CD4-positive, alpha-beta T cell (primary cell): ENCODE data around the gene POU2F1. TPM values are rescaled to one million over a fixed set of nuclear protein-coding genes. Genes with fewer than 3 reads are reported as not detected.

Experiments
- ATAC-seq: fragments of 200-7000 bp; cut with Tn5 transposase; one replicate; pipeline ENCODE4 v1.10.0; 2022; ENCODE audit warnings: mild to moderate bottlenecking; ENCODE audit not compliant: poor library complexity
- CTCF ChIA-PET: fragments of 350-600 bp; sonication (Branson Sonifier 250); formaldehyde crosslinking; loops from one replicate; lab custom pipeline; 2021; ENCODE audit warnings: antibody characterized with exemption, inconsistent platforms; lab: Charles Lee
- POLR2A ChIA-PET: fragments of 350-600 bp; sonication (Branson Sonifier 250); formaldehyde crosslinking; loops from one replicate; lab custom pipeline; 2021; ENCODE audit warnings: antibody characterized with exemption, inconsistent platforms; lab: Charles Lee
- DNase-seq, 14 experiments: peaks; one replicate each; pipeline ENCODE4 v3.0.0-alpha.2; 2013 to 2020; ENCODE audit warnings: mixed read lengths in 2 of 14
- H3K27ac ChIP-seq, 2 donors: one replicate each; pipeline versions ENCODE4 v1.5.1 to v1.7.0; 2013; ENCODE audit warnings: low read length in 2 of 2, low read depth in 1 of 2, mild to moderate bottlenecking in 1 of 2
- H3K27me3 ChIP-seq, 2 experiments: 1 replicate in 1 of 2; 2 replicates in 1 of 2; pipeline versions ENCODE4 v1.6.1 to v1.7.0; 2013; ENCODE audit warnings: low read length in 2 of 2, control low read depth in 1 of 2, mild to moderate bottlenecking in 1 of 2, moderate library complexity in 1 of 2; ENCODE audit not compliant: insufficient read depth in 2 of 2, control insufficient read depth in 1 of 2
- H3K36me3 ChIP-seq: one replicate; pipeline ENCODE4 v1.6.1; 2013; ENCODE audit warnings: low read length, control low read depth; ENCODE audit not compliant: insufficient read depth
- H3K4me1 ChIP-seq: one replicate; pipeline ENCODE4 v1.6.1; 2013; ENCODE audit warnings: low read length, control low read depth; ENCODE audit not compliant: insufficient read depth
- H3K4me3 ChIP-seq: one replicate; pipeline ENCODE4 v1.5.1; 2013; ENCODE audit warnings: mild to moderate bottlenecking, low read length, moderate library complexity
- H3K9me3 ChIP-seq, 2 experiments: 1 replicate in 1 of 2; 2 replicates in 1 of 2; pipeline versions ENCODE4 v1.6.1 to v1.7.0; 2013; ENCODE audit warnings: low read length in 2 of 2, mild to moderate bottlenecking in 2 of 2, control low read depth in 1 of 2, moderate library complexity in 1 of 2; ENCODE audit not compliant: control insufficient read depth in 1 of 2, insufficient read depth in 1 of 2
- H3K27ac Mint-ChIP-seq: one replicate; pipeline ENCODE4 v1.8.0; 2020; ENCODE audit warnings: mixed read lengths
- H3K27me3 Mint-ChIP-seq: one replicate; pipeline ENCODE4 v1.8.0; 2021; ENCODE audit warnings: mixed read lengths
- H3K36me3 Mint-ChIP-seq: one replicate; pipeline ENCODE4 v1.8.0; 2021; ENCODE audit warnings: low read depth, mixed read lengths
- H3K4me1 Mint-ChIP-seq: one replicate; pipeline ENCODE4 v1.8.0; 2021; ENCODE audit warnings: low read depth, mixed read lengths
- H3K4me3 Mint-ChIP-seq: one replicate; pipeline ENCODE4 v1.8.0; 2020; ENCODE audit warnings: mild to moderate bottlenecking, mixed read lengths
- H3K9me3 Mint-ChIP-seq: one replicate; pipeline ENCODE4 v1.8.0; 2020; ENCODE audit warnings: mixed read lengths
- intact Hi-C, 2 experiments: fragments of 100-400 bp; cut with DNase I in 1 of 2; cut with micrococcal nuclease in 1 of 2; formaldehyde crosslinking; loops; one replicate each; pipeline versions ENCODE4 v1.15.1 to v1.9.0; 2023 to 2025; cut with DNase I, micrococcal nuclease
- total RNA-seq, 174 experiments: library from RNA in 2 of 174; stranded (reverse) in 2 of 174; gene quantifications; one replicate each; pipeline ENCODE4 v1.2.3 and lab custom pipeline; 2021 to 2026
- TF ChIP-seq, protein P1 (sequence below): fragments of 200-600 bp; IDR thresholded peaks from one replicate; pipeline ENCODE4 v1.8.0; 2022; ENCODE audit warnings: antibody characterized with exemption, mild to moderate bottlenecking

Gene POU2F1
- total RNA-seq, 2 experiments from 2014 or later: 27.0 to 28.6 TPM

DNA sequence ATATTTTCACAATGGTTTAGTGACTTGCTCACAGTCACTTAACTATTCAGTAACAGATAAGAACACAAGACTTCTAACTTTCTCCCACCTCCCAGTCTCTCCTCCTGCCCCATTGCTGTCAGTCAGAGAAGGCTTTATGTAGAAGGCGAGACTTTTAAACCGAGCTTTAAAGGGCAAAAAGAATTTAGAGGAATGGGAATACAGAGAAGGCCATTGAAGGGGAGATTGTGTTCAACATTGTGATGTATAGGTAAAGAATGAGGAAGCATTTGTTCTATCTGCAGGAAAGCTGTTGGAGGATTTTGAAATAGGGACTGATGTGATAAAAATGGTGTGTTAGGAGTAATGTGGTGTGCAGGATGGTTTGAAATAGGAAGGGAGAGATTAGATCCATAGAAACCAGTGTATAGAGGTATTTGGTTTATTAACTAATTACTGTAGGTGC is 7.3 kb downstream of the POU2F1 start:
- H3K9me3 ChIP-seq: no peaks in the 10 kb centered on the region
- no peak overlapping the region for H3K4me3 ChIP-seq
- Mint-ChIP-seq H3K27ac (no peak overlapping the region), H3K27me3 (no peaks in the 10 kb centered on the region), H3K4me3 (no peak overlapping the region), H3K9me3 (no peaks in the 10 kb centered on the region), H3K4me1 (peaks cover 73% of the 10 kb centered on the region), H3K36me3 (no peaks in the 10 kb centered on the region)
- ChIA-PET CTCF (no interaction called here), POLR2A (no interaction called here)
- H3K27me3 ChIP-seq: no peaks in the 10 kb centered on the region
- no peak overlapping the region for H3K27ac ChIP-seq
- DNase-seq: no peak
- peaks cover 4% of the 10 kb centered on the region for H3K4me1 ChIP-seq
- no peak for ATAC-seq
- intact Hi-C loops: loop anchor here (5.0 to 10.0 kb wide), 3 partner anchors 34 to 707 kb away; partner anchors contain the start of genes DCAF6 (in 1 of the 2), GPA33 (in 1 of the 2), MPC2 (in 1 of the 2) and STYXL2 (in 1 of the 2)
- TF ChIP-seq, protein P1, sequence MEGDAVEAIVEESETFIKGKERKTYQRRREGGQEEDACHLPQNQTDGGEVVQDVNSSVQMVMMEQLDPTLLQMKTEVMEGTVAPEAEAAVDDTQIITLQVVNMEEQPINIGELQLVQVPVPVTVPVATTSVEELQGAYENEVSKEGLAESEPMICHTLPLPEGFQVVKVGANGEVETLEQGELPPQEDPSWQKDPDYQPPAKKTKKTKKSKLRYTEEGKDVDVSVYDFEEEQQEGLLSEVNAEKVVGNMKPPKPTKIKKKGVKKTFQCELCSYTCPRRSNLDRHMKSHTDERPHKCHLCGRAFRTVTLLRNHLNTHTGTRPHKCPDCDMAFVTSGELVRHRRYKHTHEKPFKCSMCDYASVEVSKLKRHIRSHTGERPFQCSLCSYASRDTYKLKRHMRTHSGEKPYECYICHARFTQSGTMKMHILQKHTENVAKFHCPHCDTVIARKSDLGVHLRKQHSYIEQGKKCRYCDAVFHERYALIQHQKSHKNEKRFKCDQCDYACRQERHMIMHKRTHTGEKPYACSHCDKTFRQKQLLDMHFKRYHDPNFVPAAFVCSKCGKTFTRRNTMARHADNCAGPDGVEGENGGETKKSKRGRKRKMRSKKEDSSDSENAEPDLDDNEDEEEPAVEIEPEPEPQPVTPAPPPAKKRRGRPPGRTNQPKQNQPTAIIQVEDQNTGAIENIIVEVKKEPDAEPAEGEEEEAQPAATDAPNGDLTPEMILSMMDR: no peak
- H3K36me3 ChIP-seq: no peaks in the 10 kb centered on the region

DNA sequence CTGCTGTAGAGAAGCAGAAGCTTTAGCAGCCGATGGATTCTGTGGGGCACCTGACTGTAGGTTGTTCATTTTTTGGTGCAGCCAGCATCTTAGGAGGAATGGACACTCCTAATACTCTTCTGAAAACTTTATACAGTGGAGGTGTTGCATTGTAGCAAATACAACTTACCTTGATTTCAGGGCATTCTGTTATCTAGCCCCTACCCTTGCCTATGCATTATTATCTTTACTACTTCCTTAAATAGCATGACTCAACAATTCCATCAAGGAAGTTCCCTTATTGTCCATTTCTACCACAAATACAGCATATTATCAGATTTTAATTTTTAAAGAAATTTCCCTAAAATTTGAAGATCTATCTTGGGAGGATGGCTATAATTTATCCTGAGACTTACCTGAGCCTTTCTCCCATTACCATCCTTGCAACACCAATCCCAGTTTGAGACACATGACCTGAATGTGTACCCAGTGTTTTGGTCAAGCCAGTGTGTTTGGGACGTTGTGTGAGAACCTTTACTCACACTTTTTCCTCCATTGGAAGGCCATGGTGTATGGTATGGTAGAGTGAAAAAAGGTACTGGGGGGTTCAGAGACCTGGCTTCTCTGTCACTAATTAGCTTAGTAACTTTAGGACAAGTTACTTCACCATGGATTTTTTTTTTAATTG is 9.2 kb downstream of the POU2F1 start:
- POLR2A ChIA-PET: interaction anchor here (2.1 kb wide), 1 partner anchor 9 kb away, joined by 16 read pairs; the partner anchor contains the start of gene POU2F1
- Mint-ChIP-seq H3K9me3 (no peaks in the 10 kb centered on the region), H3K27me3 (no peaks in the 10 kb centered on the region), H3K4me3 (no peak overlapping the region), H3K27ac (no peak overlapping the region), H3K36me3 (no peaks in the 10 kb centered on the region), H3K4me1 (peaks cover 69% of the 10 kb centered on the region)
- TF ChIP-seq, protein P1: no peak
- intact Hi-C loops: loop anchor here (5.0 to 10.0 kb wide), 3 partner anchors 32 to 705 kb away; partner anchors contain the start of genes DCAF6 (in 1 of the 2), GPA33 (in 1 of the 2), MPC2 (in 1 of the 2) and STYXL2 (in 1 of the 2)
- ATAC-seq (no peak), DNase-seq (no peak)
- Histone ChIP-seq H3K4me1 (peaks cover 4% of the 10 kb centered on the region), H3K4me3 (no peak overlapping the region), H3K9me3 (no peaks in the 10 kb centered on the region), H3K27ac (no peak overlapping the region), H3K36me3 (no peaks in the 10 kb centered on the region), H3K27me3 (no peaks in the 10 kb centered on the region)
- CTCF ChIA-PET: interaction anchor here (0.6 kb wide), 1 partner anchor 10 kb away, joined by 3 read pairs; no protein-coding TSS in a partner anchor

DNA sequence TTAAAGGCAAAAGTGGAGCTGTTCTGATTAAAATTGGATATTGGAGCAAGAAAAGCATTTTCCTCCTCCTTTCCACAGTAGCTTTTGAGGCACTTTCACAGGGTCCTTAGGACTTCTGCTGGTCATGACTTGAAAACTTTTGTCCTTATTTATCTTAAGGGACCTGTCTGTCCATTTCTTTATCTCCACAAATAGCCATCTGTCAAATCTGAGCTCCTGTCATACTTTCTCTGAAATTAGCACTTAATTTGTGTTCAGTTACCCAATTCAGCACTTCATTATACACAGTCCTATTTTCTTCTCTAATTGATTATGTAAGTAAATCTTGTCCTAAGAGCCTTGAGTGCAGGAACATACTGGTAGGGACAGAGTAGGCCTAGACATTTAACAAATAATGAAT is 9.8 kb downstream of the POU2F1 start:
- Histone ChIP-seq H3K9me3 (no peaks in the 10 kb centered on the region), H3K27ac (no peak overlapping the region), H3K36me3 (no peaks in the 10 kb centered on the region), H3K4me3 (no peak overlapping the region), H3K4me1 (peaks cover 4% of the 10 kb centered on the region), H3K27me3 (no peaks in the 10 kb centered on the region)
- POLR2A ChIA-PET: interaction anchor here (2.1 kb wide), 1 partner anchor 9 kb away, joined by 16 read pairs; the partner anchor contains the start of gene POU2F1
- ATAC-seq: no peak
- CTCF ChIA-PET: no interaction called here
- no peaks in the 10 kb centered on the region for H3K27me3 Mint-ChIP-seq
- no peak overlapping the region for H3K27ac Mint-ChIP-seq
- intact Hi-C loops: no loop called here
- DNase-seq: no peak
- H3K4me1 Mint-ChIP-seq: peaks cover 70% of the 10 kb centered on the region
- TF ChIP-seq, protein P1: no peak
- H3K4me3 Mint-ChIP-seq: no peak overlapping the region
- H3K9me3 Mint-ChIP-seq: no peaks in the 10 kb centered on the region
- H3K36me3 Mint-ChIP-seq: no peaks in the 10 kb centered on the region
